ENCODE measurements around the gene NLN. TPM values are rescaled to one million over a fixed set of nuclear protein-coding genes. Genes with fewer than 3 reads are reported as not detected.
A peak's percentile ranks its signal among the peaks of the same experiment; 100 is the strongest.

The NLN gene
- total and polyA plus RNA-seq, 2 experiments from 2014 or later, result 37.7 to 49.6 TPM

DNA sequence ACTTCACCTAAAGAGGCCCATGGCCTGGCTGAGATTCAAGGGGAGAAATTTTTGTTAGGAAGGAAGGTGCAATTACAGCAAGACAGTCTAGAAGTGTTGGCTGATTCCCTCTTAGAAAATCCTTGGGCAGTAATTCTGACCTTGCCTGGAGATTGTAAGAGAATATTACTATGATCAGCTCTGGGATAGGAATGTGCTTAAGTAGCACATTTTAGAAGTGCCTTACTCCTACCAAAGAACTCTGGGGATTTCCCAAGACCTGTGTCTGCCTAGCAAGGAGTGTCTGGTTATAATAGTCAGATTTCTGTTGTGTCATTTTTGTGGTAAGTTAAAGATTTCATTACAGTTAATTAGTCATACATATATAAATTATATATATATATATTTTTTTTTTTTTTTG lies 52.3 kb downstream of the NLN start:
- Histone ChIP-seq H4K20me1 (ENCODE audit: insufficient read depth) (no peaks in the 10 kb centered on the region), H3K36me3 (ENCODE audit: low read depth) (peaks cover 3% of the 10 kb centered on the region; the same call in 1 of the 2 replicates), H3K9me3 (ENCODE audit: low read depth) (no peaks in the 10 kb centered on the region), H3K4me3 (no peak overlapping the region), H3K4me1 (ENCODE audit: insufficient read depth) (peaks cover 38% of the 10 kb centered on the region), H3K27me3 (replicated peaks; ENCODE audit: insufficient read depth) (no peaks in the 10 kb centered on the region), H3K4me2 (ENCODE audit: unreplicated experiment) (peak overlapping the region; percentile 47), H2AFZ (no peak overlapping the region), H3K79me2 (ENCODE audit: insufficient read depth) (0 out of 2 replicates have a peak, but pooled peaks cover 8% of the 10 kb centered on the region), H3K9ac (no peak overlapping the region), H3K27ac (peak overlapping the region; percentile 36; the same call in 1 of the 2 replicates), H3K9me2 (ENCODE audit: insufficient read depth) (no peaks in the 10 kb centered on the region), H3F3A (ENCODE audit: insufficient read depth) (peaks cover 21% of the 10 kb centered on the region)
- no peak for TF ChIP-seq EZH2phosphoT487 (IDR thresholded peaks at IDR 0.05; ENCODE audit: insufficient read depth, low read depth)
- TF ChIP-seq EZH2 (IDR thresholded peaks at IDR 0.05; ENCODE audit: insufficient read depth, poor library complexity, severe bottlenecking), result no peak
- in situ Hi-C loops (cut with MboI), result no loop called here
- DNase-seq, result peak; percentile 89

DNA sequence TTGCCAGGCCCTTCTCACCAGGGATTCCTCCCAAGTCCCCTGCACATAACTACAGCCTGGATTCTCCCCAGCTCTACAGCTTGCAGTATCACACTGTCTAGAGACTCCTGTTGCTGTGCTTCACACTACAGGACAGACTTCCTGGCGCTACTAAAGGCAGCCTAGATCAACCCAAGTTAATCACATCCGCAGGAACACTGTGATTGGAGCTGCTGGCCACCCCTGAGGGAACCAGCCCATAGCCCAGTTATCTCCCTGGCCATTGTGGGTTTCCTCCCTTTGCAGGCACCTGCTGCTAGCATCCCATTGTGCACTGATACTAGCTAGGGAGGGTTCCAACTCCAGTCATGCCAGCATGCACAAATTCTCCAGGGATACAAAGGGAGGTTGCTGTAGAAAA lies 53.5 kb downstream of the NLN start:
- Histone ChIP-seq H3K36me3 (ENCODE audit: low read depth) (peaks cover 8% of the 10 kb centered on the region; the same call in 1 of the 2 replicates), H4K20me1 (ENCODE audit: insufficient read depth) (no peaks in the 10 kb centered on the region), H3K9me3 (ENCODE audit: low read depth) (no peaks in the 10 kb centered on the region), H3K4me1 (ENCODE audit: insufficient read depth) (peaks cover 28% of the 10 kb centered on the region), H3K79me2 (ENCODE audit: insufficient read depth) (0 out of 2 replicates have a peak, but pooled peaks cover 8% of the 10 kb centered on the region), H3K4me2 (ENCODE audit: unreplicated experiment) (no peak overlapping the region), H3K27me3 (replicated peaks; ENCODE audit: insufficient read depth) (no peaks in the 10 kb centered on the region), H3K27ac (no peak overlapping the region), H3F3A (ENCODE audit: insufficient read depth) (peaks cover 12% of the 10 kb centered on the region; the same call in 1 of the 2 replicates), H3K9ac (no peak overlapping the region), H3K9me2 (ENCODE audit: insufficient read depth) (no peaks in the 10 kb centered on the region), H2AFZ (no peak overlapping the region), H3K4me3 (no peak overlapping the region)
- WGBS, 2 experiments (ENCODE audit: low coverage in 1 of 2, low lambda C conversion rate in 2 of 2, missing lambda C conversion rate in 2 of 2), result 94 to 100% methylated on average over 2 of the region's 2 CpGs
- no peak for DNase-seq
- TF ChIP-seq EZH2phosphoT487 (IDR thresholded peaks at IDR 0.05; ENCODE audit: insufficient read depth, low read depth) (no peak), EZH2 (IDR thresholded peaks at IDR 0.05; ENCODE audit: insufficient read depth, poor library complexity, severe bottlenecking) (no peak)
- in situ Hi-C loops (cut with MboI), result no loop called here

DNA sequence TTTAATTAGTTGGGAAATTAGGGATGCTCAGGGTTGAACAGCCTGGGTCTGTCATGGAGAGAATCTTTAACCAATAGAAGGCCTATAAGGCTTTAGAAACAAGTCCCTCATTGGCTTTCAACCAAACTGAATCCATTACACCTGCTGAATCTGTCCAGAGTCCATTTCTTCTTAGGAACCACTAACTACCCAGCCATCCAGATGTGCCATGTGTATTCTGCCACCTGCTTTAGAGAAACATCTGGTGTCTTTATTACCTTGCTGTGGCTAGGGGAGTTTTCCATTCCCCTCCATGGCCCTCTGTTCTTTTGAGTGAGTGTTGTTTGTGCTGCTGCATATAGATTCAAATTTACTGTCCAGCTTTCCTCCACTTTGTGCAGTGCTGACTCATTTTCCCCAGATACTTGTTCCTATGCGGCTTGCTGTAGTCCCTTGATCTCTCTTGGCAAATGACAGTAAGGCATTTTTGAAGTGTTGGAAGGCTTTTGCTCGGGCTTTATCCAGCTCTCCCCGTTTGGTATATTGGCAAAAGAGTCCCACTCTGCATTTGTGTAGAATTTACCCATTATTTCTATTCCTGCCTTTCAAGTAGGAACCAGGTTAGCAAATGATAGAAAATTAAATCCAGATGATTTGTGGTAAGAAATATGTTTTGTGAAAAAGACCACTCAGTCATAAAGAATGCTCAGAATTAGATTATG lies 54.6 kb downstream of the NLN start:
- Histone ChIP-seq H3K4me2 (ENCODE audit: unreplicated experiment) (no peak overlapping the region), H3F3A (ENCODE audit: insufficient read depth) (peaks cover 11% of the 10 kb centered on the region; the same call in 1 of the 2 replicates), H3K79me2 (ENCODE audit: insufficient read depth) (0 out of 2 replicates have a peak, but pooled peaks cover 8% of the 10 kb centered on the region), H2AFZ (no peak overlapping the region), H4K20me1 (ENCODE audit: insufficient read depth) (no peaks in the 10 kb centered on the region), H3K36me3 (ENCODE audit: low read depth) (peaks cover 18% of the 10 kb centered on the region; the same call in 1 of the 2 replicates), H3K9me2 (ENCODE audit: insufficient read depth) (no peaks in the 10 kb centered on the region), H3K9me3 (ENCODE audit: low read depth) (no peaks in the 10 kb centered on the region), H3K27ac (no peak overlapping the region), H3K4me3 (no peak overlapping the region), H3K27me3 (replicated peaks; ENCODE audit: insufficient read depth) (no peaks in the 10 kb centered on the region), H3K4me1 (ENCODE audit: insufficient read depth) (peaks cover 24% of the 10 kb centered on the region), H3K9ac (no peak overlapping the region)
- no peak for TF ChIP-seq EZH2phosphoT487 (IDR thresholded peaks at IDR 0.05; ENCODE audit: insufficient read depth, low read depth)
- TF ChIP-seq EZH2 (IDR thresholded peaks at IDR 0.05; ENCODE audit: insufficient read depth, poor library complexity, severe bottlenecking), result no peak
- WGBS, 2 experiments (ENCODE audit: low coverage in 1 of 2, low lambda C conversion rate in 2 of 2, missing lambda C conversion rate in 2 of 2), result 68 to 82% methylated on average over 3 of the region's 3 CpGs
- in situ Hi-C loops (cut with MboI), result no loop called here
- peak; percentile 50 for DNase-seq

DNA sequence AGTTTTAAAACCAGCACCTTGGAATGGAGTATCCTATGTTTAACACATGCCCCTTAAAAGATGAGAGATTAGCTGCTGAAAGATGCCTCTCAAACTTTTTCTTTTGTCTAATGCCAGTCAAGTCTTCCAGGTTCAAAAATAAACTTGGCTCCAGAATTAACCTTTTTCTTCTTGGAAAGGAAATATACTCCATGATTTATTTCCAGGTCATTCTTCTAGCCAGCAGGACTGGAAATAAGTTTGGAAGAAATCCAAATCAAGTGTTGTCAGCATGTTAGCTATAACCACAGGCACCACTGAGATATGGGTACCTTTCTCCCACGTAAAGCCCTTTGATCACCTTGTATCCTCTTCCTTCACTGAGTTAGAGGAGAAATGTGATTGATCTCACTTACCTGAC lies 56.1 kb downstream of the NLN start:
- no peak overlapping the region for H3K4me3 ChIP-seq
- peaks cover 11% of the 10 kb centered on the region; the same call in 1 of the 2 replicates for H3F3A ChIP-seq (ENCODE audit: insufficient read depth)
- H3K9ac ChIP-seq, result no peak overlapping the region
- TF ChIP-seq EZH2phosphoT487 (IDR thresholded peaks at IDR 0.05; ENCODE audit: insufficient read depth, low read depth), result no peak
- H3K79me2 ChIP-seq (ENCODE audit: insufficient read depth), result 0 out of 2 replicates have a peak, but pooled peaks cover 8% of the 10 kb centered on the region
- DNase-seq, result no peak
- H3K9me3 ChIP-seq (ENCODE audit: low read depth), result no peaks in the 10 kb centered on the region
- H3K36me3 ChIP-seq (ENCODE audit: low read depth), result peaks cover 26% of the 10 kb centered on the region; the same call in 1 of the 2 replicates
- no peaks in the 10 kb centered on the region for H3K9me2 ChIP-seq (ENCODE audit: insufficient read depth)
- H3K27ac ChIP-seq, result no peak overlapping the region
- no peaks in the 10 kb centered on the region for H4K20me1 ChIP-seq (ENCODE audit: insufficient read depth)
- 92 to 97% methylated on average over 1 of the region's 1 CpG for WGBS, 2 experiments (ENCODE audit: low coverage in 1 of 2, low lambda C conversion rate in 2 of 2, missing lambda C conversion rate in 2 of 2)
- no peak overlapping the region for H2AFZ ChIP-seq
- in situ Hi-C loops (cut with MboI), result no loop called here
- peaks cover 24% of the 10 kb centered on the region for H3K4me1 ChIP-seq (ENCODE audit: insufficient read depth)
- H3K27me3 ChIP-seq (replicated peaks; ENCODE audit: insufficient read depth), result no peaks in the 10 kb centered on the region
- H3K4me2 ChIP-seq (ENCODE audit: unreplicated experiment), result no peak overlapping the region

All from GM23248 (cell line).